Astrocyte (in vitro differentiated cells and primary cell): Measurements from ENCODE around the gene CFL1.

Experiments used
- EZH2 ChIP-seq: IDR thresholded peaks from 2 replicates; pipeline ENCODE4 v1.6.1; 2012; ENCODE audit warnings: mild to moderate bottlenecking, low read length, inconsistent platforms; ENCODE audit not compliant: insufficient read depth
- TF ChIP-seq, protein P1 (sequence below): IDR thresholded peaks from 2 replicates; pipeline ENCODE4 v1.5.1; 2011; ENCODE audit warnings: low read depth, mild to moderate bottlenecking, inconsistent platforms, low read length, moderate library complexity; ENCODE audit not compliant: insufficient read depth

DNA sequence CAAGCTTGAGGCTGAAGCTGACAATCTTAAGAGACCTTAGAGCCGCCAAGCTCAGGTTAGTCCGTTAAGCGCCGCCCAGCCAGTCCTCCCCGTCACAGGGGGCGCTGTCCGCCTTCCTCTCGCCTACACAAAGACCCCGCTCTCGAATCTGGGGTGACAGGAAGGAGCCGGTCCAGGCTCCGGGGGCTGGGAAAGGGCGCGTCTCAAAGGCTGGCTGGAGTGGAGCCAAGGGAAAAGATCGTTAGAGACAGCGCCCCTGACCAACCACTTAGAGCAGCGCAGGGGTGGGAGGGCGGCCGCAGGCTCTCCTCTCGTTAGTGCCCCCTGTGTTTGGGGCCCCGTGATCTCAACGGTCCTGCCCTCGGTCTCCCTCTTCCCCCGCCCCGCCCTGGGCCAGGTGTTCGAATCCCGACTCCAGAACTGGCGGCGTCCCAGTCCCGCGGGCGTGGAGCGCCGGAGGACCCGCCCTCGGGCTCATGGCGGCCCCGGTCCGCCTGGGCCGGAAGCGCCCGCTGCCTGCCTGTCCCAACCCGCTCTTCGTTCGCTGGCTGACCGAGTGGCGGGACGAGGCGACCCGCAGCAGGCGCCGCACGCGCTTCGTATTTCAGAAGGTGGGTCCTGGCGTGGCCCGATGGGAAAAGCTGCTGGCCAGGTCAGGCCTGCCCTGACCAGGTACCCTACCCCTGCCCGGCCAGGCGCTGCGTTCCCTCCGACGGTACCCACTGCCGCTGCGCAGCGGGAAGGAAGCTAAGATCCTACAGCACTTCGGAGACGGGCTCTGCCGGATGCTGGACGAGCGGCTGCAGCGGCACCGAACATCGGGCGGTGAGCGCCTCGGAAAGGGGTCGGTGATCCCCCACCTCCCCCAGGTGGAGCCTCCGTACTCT lies 2.5 kb upstream of the CFL1 start, which contains the start of gene MUS81:
- TF ChIP-seq, protein P1, sequence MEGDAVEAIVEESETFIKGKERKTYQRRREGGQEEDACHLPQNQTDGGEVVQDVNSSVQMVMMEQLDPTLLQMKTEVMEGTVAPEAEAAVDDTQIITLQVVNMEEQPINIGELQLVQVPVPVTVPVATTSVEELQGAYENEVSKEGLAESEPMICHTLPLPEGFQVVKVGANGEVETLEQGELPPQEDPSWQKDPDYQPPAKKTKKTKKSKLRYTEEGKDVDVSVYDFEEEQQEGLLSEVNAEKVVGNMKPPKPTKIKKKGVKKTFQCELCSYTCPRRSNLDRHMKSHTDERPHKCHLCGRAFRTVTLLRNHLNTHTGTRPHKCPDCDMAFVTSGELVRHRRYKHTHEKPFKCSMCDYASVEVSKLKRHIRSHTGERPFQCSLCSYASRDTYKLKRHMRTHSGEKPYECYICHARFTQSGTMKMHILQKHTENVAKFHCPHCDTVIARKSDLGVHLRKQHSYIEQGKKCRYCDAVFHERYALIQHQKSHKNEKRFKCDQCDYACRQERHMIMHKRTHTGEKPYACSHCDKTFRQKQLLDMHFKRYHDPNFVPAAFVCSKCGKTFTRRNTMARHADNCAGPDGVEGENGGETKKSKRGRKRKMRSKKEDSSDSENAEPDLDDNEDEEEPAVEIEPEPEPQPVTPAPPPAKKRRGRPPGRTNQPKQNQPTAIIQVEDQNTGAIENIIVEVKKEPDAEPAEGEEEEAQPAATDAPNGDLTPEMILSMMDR = peak; percentile 63
- no peak for TF ChIP-seq EZH2
